MM.1S (cell line): ENCODE measurements around the gene CAMK2G.
"Not testable (repeated sequence)": the region's sequence is repeated elsewhere in the genome, so short reads cannot be mapped to it uniquely, and the experiment has no call there.

ENCODE experiments used
- EZH2 ChIP-seq: fragments of 300-600 bp; sonication (generic); optimal IDR thresholded peaks from 2 replicates; pipeline ENCODE3; 2017; ENCODE audit warnings: low read depth, mild to moderate bottlenecking, antibody characterized with exemption, low read length, mixed read lengths
- EZH2phosphoT487 ChIP-seq: fragments of 300-600 bp; sonication (generic); IDR thresholded peaks from 2 replicates; pipeline ENCODE4 v1.6.1; 2018; ENCODE audit warnings: antibody characterized with exemption, low read length

DNA sequence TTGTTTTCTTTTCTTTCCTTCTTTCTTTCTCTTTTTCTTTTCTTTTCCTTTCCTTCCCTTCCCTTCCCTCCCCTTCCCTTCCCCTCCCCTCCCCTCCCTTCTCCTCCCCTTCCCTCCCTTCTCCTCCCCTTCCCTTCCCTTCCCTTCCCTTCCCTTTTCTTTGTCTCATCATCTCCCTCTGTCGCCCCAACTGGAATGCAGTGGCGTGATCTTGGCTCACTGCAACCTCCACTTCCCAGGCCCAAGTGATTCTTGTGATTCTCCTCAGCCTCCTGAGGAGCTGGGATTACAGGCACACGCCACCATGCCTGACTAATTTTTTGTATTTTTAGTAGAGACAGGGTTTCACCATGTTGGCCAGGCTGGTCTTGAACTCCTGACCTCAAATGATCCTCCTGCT is 15.1 kb upstream of the CAMK2G start:
- not testable (repeated sequence) for TF ChIP-seq EZH2phosphoT487, EZH2
